H1 (cell line): Measurements from ENCODE around the gene TBC1D2.

Experiments
- BACH1 ChIP-seq: IDR thresholded peaks from 2 replicates; pipeline ENCODE4 v1.6.1; 2012; ENCODE audit warnings: low read length, improper control_type of control experiment
- CREB1 ChIP-seq: IDR thresholded peaks from 2 replicates; pipeline ENCODE4 v1.6.1; 2012; ENCODE audit warnings: inconsistent platforms
- CTCF ChIP-seq, 3 experiments: IDR thresholded peaks; 1 replicate in 2 of 3; 2 replicates in 1 of 3; pipeline versions ENCODE4 v1.5.1 to v1.6.1; 2011; ENCODE audit warnings: low read length in 3 of 3, mild to moderate bottlenecking in 3 of 3, inconsistent platforms in 2 of 3, low read depth in 1 of 3, moderate library complexity in 1 of 3; ENCODE audit not compliant: insufficient read depth in 1 of 3; ENCODE audit errors: control extremely low read depth in 1 of 3
- EZH2 ChIP-seq: fragments of 200-600 bp; sonication (generic); IDR thresholded peaks from 2 replicates; pipeline ENCODE4 v1.7.1; 2012; ENCODE audit warnings: low read depth, mild to moderate bottlenecking, moderate library complexity, low read length, inconsistent platforms; ENCODE audit not compliant: severe bottlenecking
- FOSL1 ChIP-seq: IDR thresholded peaks from 2 replicates; pipeline ENCODE4 v1.6.1; 2011; ENCODE audit warnings: mild to moderate bottlenecking, low read depth, low read length, moderate library complexity; ENCODE audit not compliant: insufficient read depth
- GABPA ChIP-seq: IDR thresholded peaks from 2 replicates; pipeline ENCODE4 v1.6.1; 2011; ENCODE audit warnings: mild to moderate bottlenecking, low read length, moderate library complexity, borderline replicate concordance; ENCODE audit not compliant: insufficient read depth
- MAX ChIP-seq: IDR thresholded peaks from 2 replicates; pipeline ENCODE4 v1.6.1; 2012; ENCODE audit warnings: inconsistent platforms
- POLR2A ChIP-seq, 2 experiments: IDR thresholded peaks; 1 replicate in 1 of 2; 2 replicates in 1 of 2; pipeline ENCODE4 v1.6.1; 2011; ENCODE audit warnings: low read depth in 2 of 2, low read length in 2 of 2, mild to moderate bottlenecking in 2 of 2; ENCODE audit errors: control extremely low read depth in 1 of 2
- RBBP5 ChIP-seq: IDR thresholded peaks from 2 replicates; pipeline ENCODE4 v1.7.1; 2012; ENCODE audit warnings: low read depth, mild to moderate bottlenecking, inconsistent platforms, low read length, moderate library complexity, borderline replicate concordance
- RNF2 ChIP-seq: fragments of 200-900, 300-1000 bp; sonication (generic); IDR thresholded peaks from 2 replicates; pipeline ENCODE4 v1.7.1; 2016; ENCODE audit warnings: borderline replicate concordance, low read depth, mild to moderate bottlenecking, antibody characterized with exemption, low read length; ENCODE audit not compliant: poor library complexity, severe bottlenecking; ENCODE audit errors: missing control alignments
- TAF1 ChIP-seq: IDR thresholded peaks from 2 replicates; pipeline ENCODE4 v1.6.1; 2011; ENCODE audit warnings: mild to moderate bottlenecking, low read depth, low read length
- YY1 ChIP-seq: IDR thresholded peaks from 2 replicates; pipeline ENCODE4 v1.6.1; 2011; ENCODE audit warnings: low read depth, mild to moderate bottlenecking, low read length

- TF ChIP-seq MAX (no peak), FOSL1 (no peak), CREB1 (no peak), GABPA (no peak), RBBP5 (no peak), EZH2 (no peak), POLR2A (IDR thresholded peaks at IDR 0.05; ENCODE audit: control extremely low read depth in 1 of 2, low read depth in 2 of 2, low read length in 2 of 2) (no peak), TAF1 (no peak), YY1 (no peak), RNF2 (no peak), CTCF (IDR thresholded peaks at IDR 0.05; ENCODE audit: control extremely low read depth in 1 of 3, insufficient read depth in 1 of 3, low read depth in 1 of 3, low read length in 3 of 3) (no peak), BACH1 (no peak)
These were observed 84.1 kb downstream of the TBC1D2 start for GRCh38 chr9:98171176-98171925.
